HCT116 (cell line): Measurements from ENCODE around the gene RBL1. TPM values are rescaled to one million over a fixed set of nuclear protein-coding genes. Genes with fewer than 3 reads are reported as not detected.
"Not testable (repeated sequence)": the region's sequence is repeated elsewhere in the genome, so short reads cannot be mapped to it uniquely, and the experiment has no call there.

Source experiments
- ATAC-seq: fragments of 200-7000 bp; cut with Tn5 transposase; 2 replicates; pipeline ENCODE4 v1.9.1; 2020; ENCODE audit warnings: mild to moderate bottlenecking, moderate library complexity
- BruUV-seq: library from RNA; stranded (reverse); fragments of 400-500 nt; replicated peaks from 2 replicates; lab custom pipeline; 2021; lab: Mats Ljungman, UMichigan
- CTCF ChIA-PET: fragments of 300-600 bp; sonication (Branson Sonifier 250); formaldehyde crosslinking; loops from one replicate; lab custom pipeline; 2021; ENCODE audit warnings: antibody characterized with exemption; lab: Charles Lee
- POLR2A ChIA-PET: fragments of 300-600, 350-600 bp; sonication (Branson Sonifier 250); formaldehyde crosslinking; loops from one replicate; lab custom pipeline; 2021; ENCODE audit warnings: antibody characterized with exemption; lab: Charles Lee
- RAD21 ChIA-PET, 2 experiments: fragments of 300-600 bp; sonication (Branson Sonifier 250); formaldehyde crosslinking; loops; one replicate each; lab custom pipeline; 2023; ENCODE audit warnings: low total read pairs in 2 of 2; ENCODE audit not compliant: uncharacterized antibody in 2 of 2, unreplicated experiment in 2 of 2, low non-redundant PET in 1 of 2; lab: Charles Lee
- DNase-seq: peaks from one replicate; pipeline ENCODE4 v3.0.0-alpha.2; 2010; ENCODE audit warnings: low read depth, low spot score
- H2AFZ ChIP-seq: fragments of 200-600 bp; shearing (Covaris generic), sonication (generic); 2 replicates; pipeline ENCODE4 v1.6.1; 2017; ENCODE audit warnings: low read depth, mixed run types, mixed read lengths, antibody characterized with exemption, low read length; ENCODE audit not compliant: poor library complexity, severe bottlenecking
- H3K27ac ChIP-seq: 2 replicates; pipeline ENCODE4 v1.5.1; 2012; ENCODE audit warnings: low read depth, low read length
- H3K27me3 ChIP-seq: fragments of 200-600 bp; sonication (generic); 2 replicates; pipeline ENCODE4 v1.6.1; 2016; ENCODE audit warnings: mixed run types, low read length, mixed read lengths; ENCODE audit not compliant: insufficient read depth
- H3K36me3 ChIP-seq, 2 experiments: fragments of 200-500 bp in 1 of 2; fragments of 200-600 bp in 1 of 2; sonication (Bioruptor generic) in 1 of 2; sonication (generic) in 1 of 2; 2 replicates each; pipeline versions ENCODE4 v1.5.1 to v1.6.1; 2014 to 2016; ENCODE audit warnings: low read length in 2 of 2, inconsistent platforms in 1 of 2, mixed read lengths in 1 of 2, mixed run types in 1 of 2; ENCODE audit not compliant: insufficient read depth in 2 of 2, control insufficient read depth in 1 of 2
- H3K4me1 ChIP-seq, 2 experiments: fragments of 200-600 bp in 1 of 2; sonication (generic) in 1 of 2; 2 replicates each; pipeline versions ENCODE4 v1.5.1 to v1.6.1; 2012 to 2017; ENCODE audit warnings: low read length in 2 of 2, inconsistent platforms in 1 of 2, mild to moderate bottlenecking in 1 of 2, mixed read lengths in 1 of 2, mixed run types in 1 of 2, moderate library complexity in 1 of 2; ENCODE audit not compliant: insufficient read depth in 2 of 2, control insufficient read depth in 1 of 2
- H3K4me2 ChIP-seq: fragments of 200-600 bp; sonication (generic); 2 replicates; pipeline ENCODE4 v1.6.1; 2017; ENCODE audit warnings: mixed run types, low read length, mixed read lengths
- H3K4me3 ChIP-seq, 2 experiments: fragments of 200-600 bp in 1 of 2; sonication (generic) in 1 of 2; replicated peaks in 1 of 2; 2 replicates each; pipeline ENCODE4 v1.5.1; 2011 to 2016; ENCODE audit warnings: low read length in 2 of 2, control low read depth in 1 of 2, low read depth in 1 of 2, mild to moderate bottlenecking in 1 of 2, mixed read lengths in 1 of 2, mixed run types in 1 of 2
- H3K79me2 ChIP-seq: fragments of 200-600 bp; sonication (generic); 2 replicates; pipeline ENCODE4 v1.6.1; 2017; ENCODE audit warnings: mild to moderate bottlenecking, mixed run types, low read length, moderate library complexity, mixed read lengths; ENCODE audit not compliant: insufficient read depth
- H3K9ac ChIP-seq: fragments of 200-600 bp; sonication (generic); 2 replicates; pipeline ENCODE4 v1.6.1; 2016; ENCODE audit warnings: low read length, mixed read lengths
- H3K9me2 ChIP-seq: fragments of 200-600 bp; sonication (generic), shearing (Covaris generic); 2 replicates; pipeline ENCODE4 v1.6.1; 2017; ENCODE audit warnings: mixed run types, mild to moderate bottlenecking, moderate library complexity; ENCODE audit not compliant: insufficient read depth
- H3K9me3 ChIP-seq, 2 experiments: fragments of 200-500 bp in 1 of 2; fragments of 200-600 bp in 1 of 2; sonication (Bioruptor generic) in 1 of 2; sonication (generic) in 1 of 2; 2 replicates each; pipeline ENCODE4 v1.6.1; 2014 to 2017; ENCODE audit warnings: low read length in 2 of 2, mixed read lengths in 2 of 2, inconsistent platforms in 1 of 2, low read depth in 1 of 2, mild to moderate bottlenecking in 1 of 2, mixed run types in 1 of 2, moderate library complexity in 1 of 2; ENCODE audit not compliant: control insufficient read depth in 1 of 2, insufficient read depth in 1 of 2
- H4K20me1 ChIP-seq: fragments of 200-600 bp; sonication (generic), shearing (Covaris generic); 2 replicates; pipeline ENCODE4 v1.6.1; 2017; ENCODE audit warnings: mixed run types, mild to moderate bottlenecking, moderate library complexity; ENCODE audit not compliant: insufficient read depth
- CBX3 ChIP-seq: IDR thresholded peaks from 2 replicates; pipeline ENCODE4 v1.6.1; 2012; ENCODE audit warnings: low read depth
- EGR1 ChIP-seq: IDR thresholded peaks from 2 replicates; pipeline ENCODE4 v1.6.1; 2012; ENCODE audit warnings: low read depth
- EZH2 ChIP-seq: fragments of 200-600 bp; sonication (generic); IDR thresholded peaks from 2 replicates; pipeline ENCODE4 v1.6.1; 2017; ENCODE audit warnings: antibody characterized with exemption, mixed run types
- EZH2phosphoT487 ChIP-seq: fragments of 200-600 bp; IDR thresholded peaks from 2 replicates; pipeline ENCODE4 v1.6.1; 2018; ENCODE audit warnings: antibody characterized with exemption, borderline replicate concordance
- FOSL1 ChIP-seq: IDR thresholded peaks from 2 replicates; pipeline ENCODE4 v1.6.1; 2012; ENCODE audit warnings: low read depth
- JUND ChIP-seq: IDR thresholded peaks from 2 replicates; pipeline ENCODE4 v1.6.1; 2012
- POLR2A ChIP-seq: IDR thresholded peaks from 2 replicates; pipeline ENCODE4 v1.7.0; 2011; ENCODE audit warnings: borderline replicate concordance; ENCODE audit not compliant: insufficient read depth, insufficient read length; ENCODE audit errors: extremely low read depth
- RAD21 ChIP-seq: IDR thresholded peaks from 2 replicates; pipeline ENCODE4 v1.6.1; 2012; ENCODE audit warnings: low read depth, mild to moderate bottlenecking
- SIN3A ChIP-seq: IDR thresholded peaks from 2 replicates; pipeline ENCODE4 v1.6.1; 2012; ENCODE audit warnings: low read depth
- SP1 ChIP-seq: IDR thresholded peaks from 2 replicates; pipeline ENCODE4 v1.6.1; 2012; ENCODE audit warnings: low read depth
- SRF ChIP-seq: IDR thresholded peaks from 2 replicates; pipeline ENCODE4 v1.6.1; 2012; ENCODE audit warnings: low read depth
- TCF7L2 ChIP-seq: IDR thresholded peaks from 2 replicates; pipeline ENCODE4 v1.7.0; 2011; ENCODE audit warnings: borderline replicate concordance, inconsistent platforms; ENCODE audit not compliant: insufficient read depth, insufficient read length; ENCODE audit errors: extremely low read depth
- intact Hi-C: fragments of 100-400 bp; cut with micrococcal nuclease; formaldehyde crosslinking; loops from 2 replicates; pipeline ENCODE4 v1.10.0; 2022
- total RNA-seq: library from RNA; stranded (reverse); gene quantifications from one replicate; pipeline ENCODE4 v1.2.1, GENCODE V29; 2021; ENCODE audit not compliant: unreplicated experiment
- TF ChIP-seq, protein P1 (sequence below): IDR thresholded peaks from 2 replicates; pipeline ENCODE4 v1.6.1; 2011; ENCODE audit warnings: mild to moderate bottlenecking, low read length, moderate library complexity; ENCODE audit not compliant: insufficient replicate concordance; ENCODE audit errors: extremely low read depth
- TF ChIP-seq, protein P2 (sequence below), 3 experiments: fragments of 200-600 bp in 1 of 3; sonication (generic) in 1 of 3; IDR thresholded peaks in 2 of 3; conservative IDR thresholded peaks in 1 of 3; 2 replicates each; pipeline ENCODE4 v1.5.1; 2012 to 2017; ENCODE audit warnings: low read depth in 2 of 3, low read length in 2 of 3, antibody characterized with exemption in 1 of 3, borderline replicate concordance in 1 of 3, control low read depth in 1 of 3, mild to moderate bottlenecking in 1 of 3, mixed read lengths in 1 of 3, mixed run types in 1 of 3, moderate library complexity in 1 of 3; ENCODE audit not compliant: insufficient read depth in 1 of 3

The RBL1 gene
- total RNA-seq, 1 experiment from 2014 or later: 16.9 TPM

DNA sequence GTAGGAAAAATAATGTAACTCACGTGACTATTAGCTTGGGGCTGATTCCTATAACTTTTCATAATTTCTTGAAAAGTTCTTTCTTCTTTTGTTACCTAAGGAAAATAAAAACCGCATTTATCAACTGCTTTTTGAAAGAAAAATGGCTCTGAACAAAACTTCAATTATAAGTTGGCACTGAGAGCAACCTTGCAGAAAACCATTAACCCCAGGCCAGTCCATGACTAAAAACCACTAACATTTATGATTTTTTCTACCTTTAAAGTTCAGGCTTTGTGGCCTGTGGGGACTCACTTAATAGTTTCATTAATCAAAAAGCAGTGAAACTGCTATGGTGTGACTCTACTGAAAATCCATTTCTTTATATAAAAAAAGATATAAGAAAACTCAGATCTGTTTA is 75.2 kb downstream of the RBL1 start:
- TF ChIP-seq CBX3 (no peak), SP1 (no peak), JUND (no peak), POLR2A (no peak), EGR1 (no peak), RAD21 (no peak), SRF (no peak), TCF7L2 (no peak), FOSL1 (no peak), EZH2phosphoT487 (no peak), SIN3A (no peak), EZH2 (no peak)
- TF ChIP-seq, protein P1, sequence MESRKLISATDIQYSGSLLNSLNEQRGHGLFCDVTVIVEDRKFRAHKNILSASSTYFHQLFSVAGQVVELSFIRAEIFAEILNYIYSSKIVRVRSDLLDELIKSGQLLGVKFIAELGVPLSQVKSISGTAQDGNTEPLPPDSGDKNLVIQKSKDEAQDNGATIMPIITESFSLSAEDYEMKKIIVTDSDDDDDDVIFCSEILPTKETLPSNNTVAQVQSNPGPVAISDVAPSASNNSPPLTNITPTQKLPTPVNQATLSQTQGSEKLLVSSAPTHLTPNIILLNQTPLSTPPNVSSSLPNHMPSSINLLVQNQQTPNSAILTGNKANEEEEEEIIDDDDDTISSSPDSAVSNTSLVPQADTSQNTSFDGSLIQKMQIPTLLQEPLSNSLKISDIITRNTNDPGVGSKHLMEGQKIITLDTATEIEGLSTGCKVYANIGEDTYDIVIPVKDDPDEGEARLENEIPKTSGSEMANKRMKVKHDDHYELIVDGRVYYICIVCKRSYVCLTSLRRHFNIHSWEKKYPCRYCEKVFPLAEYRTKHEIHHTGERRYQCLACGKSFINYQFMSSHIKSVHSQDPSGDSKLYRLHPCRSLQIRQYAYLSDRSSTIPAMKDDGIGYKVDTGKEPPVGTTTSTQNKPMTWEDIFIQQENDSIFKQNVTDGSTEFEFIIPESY: no peak
- TF ChIP-seq, protein P2, sequence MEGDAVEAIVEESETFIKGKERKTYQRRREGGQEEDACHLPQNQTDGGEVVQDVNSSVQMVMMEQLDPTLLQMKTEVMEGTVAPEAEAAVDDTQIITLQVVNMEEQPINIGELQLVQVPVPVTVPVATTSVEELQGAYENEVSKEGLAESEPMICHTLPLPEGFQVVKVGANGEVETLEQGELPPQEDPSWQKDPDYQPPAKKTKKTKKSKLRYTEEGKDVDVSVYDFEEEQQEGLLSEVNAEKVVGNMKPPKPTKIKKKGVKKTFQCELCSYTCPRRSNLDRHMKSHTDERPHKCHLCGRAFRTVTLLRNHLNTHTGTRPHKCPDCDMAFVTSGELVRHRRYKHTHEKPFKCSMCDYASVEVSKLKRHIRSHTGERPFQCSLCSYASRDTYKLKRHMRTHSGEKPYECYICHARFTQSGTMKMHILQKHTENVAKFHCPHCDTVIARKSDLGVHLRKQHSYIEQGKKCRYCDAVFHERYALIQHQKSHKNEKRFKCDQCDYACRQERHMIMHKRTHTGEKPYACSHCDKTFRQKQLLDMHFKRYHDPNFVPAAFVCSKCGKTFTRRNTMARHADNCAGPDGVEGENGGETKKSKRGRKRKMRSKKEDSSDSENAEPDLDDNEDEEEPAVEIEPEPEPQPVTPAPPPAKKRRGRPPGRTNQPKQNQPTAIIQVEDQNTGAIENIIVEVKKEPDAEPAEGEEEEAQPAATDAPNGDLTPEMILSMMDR (IDR thresholded peaks at IDR 0.05 in 2 of 3, conservative IDR thresholded peaks at IDR 0.05 in 1 of 3; ENCODE audit: borderline replicate concordance in 1 of 3, insufficient read depth in 1 of 3, low read depth in 2 of 3, low read length in 2 of 3): no peak
- Histone ChIP-seq H2AFZ (no peak overlapping the region), H3K27me3 (no peaks in the 10 kb centered on the region), H4K20me1 (no peaks in the 10 kb centered on the region), H3K9ac (no peak overlapping the region), H3K4me1 (no peaks in the 10 kb centered on the region), H3K4me3 (no peak overlapping the region), H3K79me2 (no peaks in the 10 kb centered on the region), H3K4me2 (no peak overlapping the region), H3K36me3 (peaks cover 19 to 23% of the 10 kb centered on the region in 2 experiments; a peak in 3 of 4 replicates), H3K9me2 (no peaks in the 10 kb centered on the region), H3K27ac (no peak overlapping the region), H3K9me3 (no peaks in the 10 kb centered on the region)
- POLR2A ChIA-PET: no interaction called here
- DNase-seq: no peak
- no peak for ATAC-seq
- CTCF ChIA-PET: no interaction called here
- intact Hi-C loops: no loop called here
- RAD21 ChIA-PET: no interaction called here
- BruUV-seq: no TSS peak

DNA sequence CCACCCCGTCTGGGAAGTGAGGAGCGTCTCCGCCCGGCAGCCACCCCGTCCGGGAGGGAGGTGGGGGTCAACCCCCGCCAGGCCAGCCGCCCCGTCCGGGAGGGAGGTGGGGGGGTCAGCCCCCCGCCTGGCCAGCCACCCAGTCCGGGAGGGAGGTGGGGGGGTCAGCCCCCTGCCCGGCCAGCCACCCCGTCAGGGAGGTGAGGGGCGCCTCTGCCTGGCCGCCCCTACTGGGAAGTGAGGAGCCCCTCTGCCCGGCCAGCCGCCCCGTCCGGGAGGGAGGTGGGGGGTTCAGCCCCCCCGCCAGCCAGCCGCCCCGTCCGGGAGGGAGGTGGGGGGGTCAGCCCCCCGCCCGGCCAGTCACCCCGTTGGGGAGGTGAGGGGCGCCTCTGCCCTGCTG is 83.2 kb downstream of the RBL1 start:
- H3K9me3 ChIP-seq, H3K27ac ChIP-seq, POLR2A ChIA-PET, H3K36me3 ChIP-seq, H3K9ac ChIP-seq, H3K4me3 ChIP-seq, intact Hi-C loops, CTCF ChIA-PET, H3K79me2 ChIP-seq, H4K20me1 ChIP-seq, H3K4me1 ChIP-seq, DNase-seq, H3K27me3 ChIP-seq, H3K9me2 ChIP-seq, ATAC-seq, BruUV-seq, H3K4me2 ChIP-seq, RAD21 ChIA-PET, H2AFZ ChIP-seq: not testable (repeated sequence)

DNA sequence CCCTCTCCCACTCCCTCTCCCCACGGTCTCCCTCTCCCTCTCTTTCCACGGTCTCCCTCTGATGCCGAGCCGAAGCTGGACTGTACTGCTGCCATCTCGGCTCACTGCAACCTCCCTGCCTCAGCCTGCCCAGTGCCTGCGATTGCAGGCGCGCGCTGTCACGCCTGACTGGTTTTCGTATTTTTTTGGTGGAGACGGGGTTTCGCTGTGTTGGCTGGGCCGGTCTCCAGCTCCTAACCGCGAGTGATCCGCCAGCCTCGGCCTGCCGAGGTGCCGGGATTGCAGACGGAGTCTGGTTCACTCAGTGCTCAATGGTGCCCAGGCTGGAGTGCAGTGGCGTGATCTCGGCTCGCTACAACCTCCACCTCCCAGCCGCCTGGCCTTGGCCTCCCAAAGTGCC is 83.9 kb downstream of the RBL1 start:
- H4K20me1 ChIP-seq, BruUV-seq, H3K9me2 ChIP-seq, H3K4me2 ChIP-seq, H3K9ac ChIP-seq, ATAC-seq, H3K4me1 ChIP-seq, H3K79me2 ChIP-seq, CTCF ChIA-PET, H3K9me3 ChIP-seq, RAD21 ChIA-PET, POLR2A ChIA-PET, DNase-seq, H2AFZ ChIP-seq, H3K27ac ChIP-seq, H3K4me3 ChIP-seq, intact Hi-C loops, H3K27me3 ChIP-seq: not testable (repeated sequence)
- peaks cover 2 to 15% of the 10 kb centered on the region in 2 experiments; a peak in 2 of 4 replicates for H3K36me3 ChIP-seq
